ENCODE measurements around the gene BAG1. TPM values are rescaled to one million over a fixed set of nuclear protein-coding genes. Genes with fewer than 3 reads are reported as not detected.

The BAG1 gene
- total and polyA plus RNA-seq, 2 experiments from 2014 or later: 44.7 to 55.4 TPM

- TF ChIP-seq CTCF (conservative IDR thresholded peaks at IDR 0.05; ENCODE audit: low read depth in 2 of 2) (no peak), REST (IDR thresholded peaks at IDR 0.05; ENCODE audit: unreplicated experiment) (no peak)
Observed at GRCh38 chr9:33228606-33229005, 35.9 kb downstream of the BAG1 start (continued).

DNA sequence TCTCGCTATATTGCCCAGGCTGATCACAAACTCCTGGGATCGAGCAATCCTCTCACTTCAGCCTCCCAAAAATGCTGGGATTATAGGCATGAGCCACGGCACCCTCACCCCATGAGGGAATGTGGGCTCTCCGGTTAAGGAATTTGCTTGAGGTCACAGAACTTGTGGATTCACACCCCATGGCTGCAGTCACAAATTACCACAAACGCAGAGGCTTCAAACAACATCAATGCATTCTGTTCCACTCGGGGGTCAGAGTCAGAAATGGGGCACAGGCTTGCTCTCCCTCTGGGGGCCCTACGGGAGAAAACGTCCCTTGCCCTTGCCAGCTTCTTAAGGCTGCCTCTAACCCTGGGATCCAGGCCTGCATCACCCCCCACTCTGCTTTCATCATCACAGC is 36.8 kb downstream of the BAG1 start:
- peaks cover 6% of the 10 kb centered on the region; the same call in 1 of the 3 replicates for H3K4me1 Mint-ChIP-seq
- Histone ChIP-seq H3K4me2 (no peak overlapping the region), H2AFZ (peak overlapping the region; percentile 66; the same call in 1 of the 2 replicates), H3K27me3 (ENCODE audit: insufficient read depth) (no peaks in the 10 kb centered on the region), H3F3A (replicated peaks; ENCODE audit: low read depth) (no peaks in the 10 kb centered on the region), H3K4me3 (no peak overlapping the region), H4K20me1 (replicated peaks; ENCODE audit: insufficient read depth) (no peaks in the 10 kb centered on the region), H3K36me3 (ENCODE audit: insufficient read depth) (no peaks in the 10 kb centered on the region), H3K4me1 (ENCODE audit: insufficient read depth) (no peaks in the 10 kb centered on the region), H3K27ac (ENCODE audit: low read depth) (no peak overlapping the region), H3K79me2 (replicated peaks; ENCODE audit: insufficient read depth) (no peaks in the 10 kb centered on the region), H3K9me2 (ENCODE audit: insufficient read depth) (no peaks in the 10 kb centered on the region)
- DNase-seq (ENCODE audit: low spot score): peak; percentile 44
- H3K27me3 Mint-ChIP-seq (ENCODE audit: insufficient read depth, low read depth, poor library complexity): peaks cover 5% of the 10 kb centered on the region
- no peaks in the 10 kb centered on the region for H3K9me3 Mint-ChIP-seq
- H3K4me3 Mint-ChIP-seq: no peak overlapping the region
- H3K27ac Mint-ChIP-seq: no peak overlapping the region
- TF ChIP-seq EZH2phosphoT487 (IDR thresholded peaks at IDR 0.05; ENCODE audit: unreplicated experiment) (no peak), POLR2AphosphoS5 (IDR thresholded peaks at IDR 0.05; ENCODE audit: low read depth) (no peak), EZH2 (IDR thresholded peaks at IDR 0.05; ENCODE audit: low read depth, unreplicated experiment) (no peak), STAT1 (IDR thresholded peaks at IDR 0.05; ENCODE audit: unreplicated experiment) (no peak), ZNF331 (CRISPR knock-in tag; IDR thresholded peaks at IDR 0.05; ENCODE audit: low read depth) (no peak), ETS1 (IDR thresholded peaks at IDR 0.05) (no peak), CREB1 (CRISPR knock-in tag; IDR thresholded peaks at IDR 0.05; ENCODE audit: low read depth) (no peak)
- TF ChIP-seq, protein P1, sequence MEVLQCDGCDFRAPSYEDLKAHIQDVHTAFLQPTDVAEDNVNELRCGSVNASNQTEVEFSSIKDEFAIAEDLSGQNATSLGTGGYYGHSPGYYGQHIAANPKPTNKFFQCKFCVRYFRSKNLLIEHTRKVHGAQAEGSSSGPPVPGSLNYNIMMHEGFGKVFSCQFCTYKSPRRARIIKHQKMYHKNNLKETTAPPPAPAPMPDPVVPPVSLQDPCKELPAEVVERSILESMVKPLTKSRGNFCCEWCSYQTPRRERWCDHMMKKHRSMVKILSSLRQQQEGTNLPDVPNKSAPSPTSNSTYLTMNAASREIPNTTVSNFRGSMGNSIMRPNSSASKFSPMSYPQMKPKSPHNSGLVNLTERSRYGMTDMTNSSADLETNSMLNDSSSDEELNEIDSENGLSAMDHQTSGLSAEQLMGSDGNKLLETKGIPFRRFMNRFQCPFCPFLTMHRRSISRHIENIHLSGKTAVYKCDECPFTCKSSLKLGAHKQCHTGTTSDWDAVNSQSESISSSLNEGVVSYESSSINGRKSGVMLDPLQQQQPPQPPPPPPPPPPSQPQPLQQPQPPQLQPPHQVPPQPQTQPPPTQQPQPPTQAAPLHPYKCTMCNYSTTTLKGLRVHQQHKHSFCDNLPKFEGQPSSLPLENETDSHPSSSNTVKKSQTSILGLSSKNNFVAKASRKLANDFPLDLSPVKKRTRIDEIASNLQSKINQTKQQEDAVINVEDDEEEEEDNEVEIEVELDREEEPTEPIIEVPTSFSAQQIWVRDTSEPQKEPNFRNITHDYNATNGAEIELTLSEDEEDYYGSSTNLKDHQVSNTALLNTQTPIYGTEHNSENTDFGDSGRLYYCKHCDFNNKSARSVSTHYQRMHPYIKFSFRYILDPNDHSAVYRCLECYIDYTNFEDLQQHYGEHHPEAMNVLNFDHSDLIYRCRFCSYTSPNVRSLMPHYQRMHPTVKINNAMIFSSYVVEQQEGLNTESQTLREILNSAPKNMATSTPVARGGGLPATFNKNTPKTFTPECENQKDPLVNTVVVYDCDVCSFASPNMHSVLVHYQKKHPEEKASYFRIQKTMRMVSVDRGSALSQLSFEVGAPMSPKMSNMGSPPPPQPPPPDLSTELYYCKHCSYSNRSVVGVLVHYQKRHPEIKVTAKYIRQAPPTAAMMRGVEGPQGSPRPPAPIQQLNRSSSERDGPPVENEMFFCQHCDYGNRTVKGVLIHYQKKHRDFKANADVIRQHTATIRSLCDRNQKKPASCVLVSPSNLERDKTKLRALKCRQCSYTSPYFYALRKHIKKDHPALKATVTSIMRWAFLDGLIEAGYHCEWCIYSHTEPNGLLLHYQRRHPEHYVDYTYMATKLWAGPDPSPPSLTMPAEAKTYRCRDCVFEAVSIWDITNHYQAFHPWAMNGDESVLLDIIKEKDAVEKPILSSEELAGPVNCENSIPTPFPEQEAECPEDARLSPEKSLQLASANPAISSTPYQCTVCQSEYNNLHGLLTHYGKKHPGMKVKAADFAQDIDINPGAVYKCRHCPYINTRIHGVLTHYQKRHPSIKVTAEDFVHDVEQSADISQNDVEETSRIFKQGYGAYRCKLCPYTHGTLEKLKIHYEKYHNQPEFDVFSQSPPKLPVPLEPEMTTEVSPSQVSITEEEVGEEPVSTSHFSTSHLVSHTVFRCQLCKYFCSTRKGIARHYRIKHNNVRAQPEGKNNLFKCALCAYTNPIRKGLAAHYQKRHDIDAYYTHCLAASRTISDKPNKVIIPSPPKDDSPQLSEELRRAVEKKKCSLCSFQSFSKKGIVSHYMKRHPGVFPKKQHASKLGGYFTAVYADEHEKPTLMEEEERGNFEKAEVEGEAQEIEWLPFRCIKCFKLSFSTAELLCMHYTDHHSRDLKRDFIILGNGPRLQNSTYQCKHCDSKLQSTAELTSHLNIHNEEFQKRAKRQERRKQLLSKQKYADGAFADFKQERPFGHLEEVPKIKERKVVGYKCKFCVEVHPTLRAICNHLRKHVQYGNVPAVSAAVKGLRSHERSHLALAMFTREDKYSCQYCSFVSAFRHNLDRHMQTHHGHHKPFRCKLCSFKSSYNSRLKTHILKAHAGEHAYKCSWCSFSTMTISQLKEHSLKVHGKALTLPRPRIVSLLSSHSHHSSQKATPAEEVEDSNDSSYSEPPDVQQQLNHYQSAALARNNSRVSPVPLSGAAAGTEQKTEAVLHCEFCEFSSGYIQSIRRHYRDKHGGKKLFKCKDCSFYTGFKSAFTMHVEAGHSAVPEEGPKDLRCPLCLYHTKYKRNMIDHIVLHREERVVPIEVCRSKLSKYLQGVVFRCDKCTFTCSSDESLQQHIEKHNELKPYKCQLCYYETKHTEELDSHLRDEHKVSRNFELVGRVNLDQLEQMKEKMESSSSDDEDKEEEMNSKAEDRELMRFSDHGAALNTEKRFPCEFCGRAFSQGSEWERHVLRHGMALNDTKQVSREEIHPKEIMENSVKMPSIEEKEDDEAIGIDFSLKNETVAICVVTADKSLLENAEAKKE (CRISPR knock-in tag; IDR thresholded peaks at IDR 0.05): no peak
- ATAC-seq: no peak
- H3K36me3 Mint-ChIP-seq (ENCODE audit: low read depth): no peaks in the 10 kb centered on the region
